ENCODE results near the gene GPR137.

The GPR137 gene

DNA sequence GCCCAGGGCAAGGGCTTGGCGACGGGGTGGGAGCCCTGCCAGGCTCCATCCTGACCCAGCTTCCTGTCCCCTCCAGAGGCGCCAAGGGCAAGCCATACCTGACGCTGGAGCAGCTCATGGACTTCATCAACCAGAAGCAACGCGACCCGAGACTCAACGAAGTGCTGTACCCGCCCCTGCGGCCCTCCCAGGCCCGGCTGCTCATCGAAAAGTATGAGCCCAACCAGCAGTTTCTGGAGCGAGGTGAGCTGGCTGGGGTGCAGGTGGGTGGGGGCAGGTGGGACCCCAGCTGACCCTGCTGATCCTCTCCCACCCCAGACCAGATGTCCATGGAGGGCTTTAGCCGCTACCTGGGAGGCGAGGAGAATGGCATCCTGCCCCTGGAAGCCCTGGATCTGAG lies 29.3 kb upstream of the GPR137 start:
- peaks cover 30% of the 10 kb centered on the region; the same call in 1 of the 2 replicates for H3K36me3 ChIP-seq (ENCODE audit: insufficient read depth, low read length)
- TF ChIP-seq EZH2 (IDR thresholded peaks at IDR 0.05; ENCODE audit: borderline replicate concordance, low read length) = no peak
- TF ChIP-seq, protein P1, sequence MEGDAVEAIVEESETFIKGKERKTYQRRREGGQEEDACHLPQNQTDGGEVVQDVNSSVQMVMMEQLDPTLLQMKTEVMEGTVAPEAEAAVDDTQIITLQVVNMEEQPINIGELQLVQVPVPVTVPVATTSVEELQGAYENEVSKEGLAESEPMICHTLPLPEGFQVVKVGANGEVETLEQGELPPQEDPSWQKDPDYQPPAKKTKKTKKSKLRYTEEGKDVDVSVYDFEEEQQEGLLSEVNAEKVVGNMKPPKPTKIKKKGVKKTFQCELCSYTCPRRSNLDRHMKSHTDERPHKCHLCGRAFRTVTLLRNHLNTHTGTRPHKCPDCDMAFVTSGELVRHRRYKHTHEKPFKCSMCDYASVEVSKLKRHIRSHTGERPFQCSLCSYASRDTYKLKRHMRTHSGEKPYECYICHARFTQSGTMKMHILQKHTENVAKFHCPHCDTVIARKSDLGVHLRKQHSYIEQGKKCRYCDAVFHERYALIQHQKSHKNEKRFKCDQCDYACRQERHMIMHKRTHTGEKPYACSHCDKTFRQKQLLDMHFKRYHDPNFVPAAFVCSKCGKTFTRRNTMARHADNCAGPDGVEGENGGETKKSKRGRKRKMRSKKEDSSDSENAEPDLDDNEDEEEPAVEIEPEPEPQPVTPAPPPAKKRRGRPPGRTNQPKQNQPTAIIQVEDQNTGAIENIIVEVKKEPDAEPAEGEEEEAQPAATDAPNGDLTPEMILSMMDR (IDR thresholded peaks at IDR 0.05; ENCODE audit: low read length) = no peak

DNA sequence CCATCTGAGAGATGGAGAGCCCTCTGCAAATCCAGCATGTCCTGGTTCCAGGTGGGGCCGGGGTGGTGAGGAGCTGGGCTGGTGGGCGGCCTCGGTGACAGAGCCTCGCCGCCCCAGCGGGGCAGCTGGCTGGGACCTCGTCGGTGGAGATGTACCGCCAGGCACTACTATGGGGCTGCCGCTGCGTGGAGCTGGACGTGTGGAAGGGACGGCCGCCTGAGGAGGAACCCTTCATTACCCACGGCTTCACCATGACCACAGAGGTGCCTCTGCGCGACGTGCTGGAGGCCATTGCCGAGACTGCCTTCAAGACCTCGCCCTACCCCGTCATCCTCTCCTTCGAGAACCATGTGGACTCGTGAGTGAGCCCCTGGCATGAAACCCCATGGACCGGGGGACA lies 27.3 kb upstream of the GPR137 start:
- Histone ChIP-seq H3K9ac (ENCODE audit: low read length) (no peak overlapping the region), H3K36me3 (ENCODE audit: insufficient read depth, low read length) (peaks cover 44% of the 10 kb centered on the region), H3K27me3 (ENCODE audit: insufficient read depth, low read length) (no peaks in the 10 kb centered on the region), H3K27ac (ENCODE audit: low read depth, low read length, poor library complexity, severe bottlenecking) (no peak overlapping the region), H3K4me3 (ENCODE audit: low read depth, low read length, poor library complexity, severe bottlenecking) (no peak overlapping the region), H3K9me3 (ENCODE audit: low read length) (no peaks in the 10 kb centered on the region), H4K20me1 (ENCODE audit: insufficient read depth, low read length) (no peaks in the 10 kb centered on the region), H3F3A (ENCODE audit: insufficient read depth, low read length) (no peaks in the 10 kb centered on the region), H3K79me2 (ENCODE audit: insufficient read depth, low read length) (no peaks in the 10 kb centered on the region), H2AFZ (ENCODE audit: low read length) (no peak overlapping the region), H3K4me2 (ENCODE audit: low read length) (no peak overlapping the region), H3K9me2 (ENCODE audit: low read depth, low read length) (no peaks in the 10 kb centered on the region), H3K4me1 (ENCODE audit: insufficient read depth, low read length, severe bottlenecking) (no peaks in the 10 kb centered on the region)
- TF ChIP-seq, protein P1 (IDR thresholded peaks at IDR 0.05; ENCODE audit: low read length) = no peak
- TF ChIP-seq EZH2 (IDR thresholded peaks at IDR 0.05; ENCODE audit: borderline replicate concordance, low read length) = no peak

More for the DNA sequence above, 29.3 kb upstream of the GPR137 start:
- no peaks in the 10 kb centered on the region for H4K20me1 ChIP-seq (ENCODE audit: insufficient read depth, low read length)
- H2AFZ ChIP-seq (ENCODE audit: low read length) = no peak overlapping the region
- no peaks in the 10 kb centered on the region for H3K9me2 ChIP-seq (ENCODE audit: low read depth, low read length)
- no peaks in the 10 kb centered on the region for H3K9me3 ChIP-seq (ENCODE audit: low read length)
- H3K9ac ChIP-seq (ENCODE audit: low read length) = no peak overlapping the region
- no peaks in the 10 kb centered on the region for H3K79me2 ChIP-seq (ENCODE audit: insufficient read depth, low read length)
- H3K27ac ChIP-seq (ENCODE audit: low read depth, low read length, poor library complexity, severe bottlenecking) = no peak overlapping the region
- no peak overlapping the region for H3K4me2 ChIP-seq (ENCODE audit: low read length)
- H3K27me3 ChIP-seq (ENCODE audit: insufficient read depth, low read length) = no peaks in the 10 kb centered on the region
- no peaks in the 10 kb centered on the region for H3F3A ChIP-seq (ENCODE audit: insufficient read depth, low read length)
- H3K4me3 ChIP-seq (ENCODE audit: low read depth, low read length, poor library complexity, severe bottlenecking) = no peak overlapping the region
- peaks cover 14% of the 10 kb centered on the region for H3K4me1 ChIP-seq (ENCODE audit: insufficient read depth, low read length, severe bottlenecking)

DNA sequence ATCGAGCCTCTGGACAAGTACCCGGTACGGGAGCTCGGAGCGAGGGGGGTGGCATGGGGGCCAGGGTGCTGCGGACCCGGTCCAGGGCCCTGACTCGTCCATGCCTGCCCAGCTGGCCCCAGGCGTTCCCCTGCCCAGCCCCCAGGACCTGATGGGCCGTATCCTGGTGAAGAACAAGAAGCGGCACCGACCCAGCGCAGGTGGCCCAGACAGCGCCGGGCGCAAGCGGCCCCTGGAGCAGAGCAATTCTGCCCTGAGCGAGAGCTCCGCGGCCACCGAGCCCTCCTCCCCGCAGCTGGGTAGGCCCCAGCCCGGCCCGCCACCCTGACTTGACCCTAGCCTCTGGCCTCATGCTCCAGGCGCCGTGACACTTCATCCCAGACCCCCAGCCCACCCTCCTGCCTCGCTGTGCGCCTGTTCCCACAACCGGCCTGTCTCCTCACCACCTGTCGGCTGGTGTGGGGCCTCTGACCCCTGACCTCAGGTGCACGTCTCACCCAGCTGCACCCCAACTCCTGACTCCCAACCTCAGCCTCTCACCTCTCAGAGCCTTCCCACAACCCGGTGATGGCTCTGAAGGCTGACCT lies 26.6 kb upstream of the GPR137 start:
- Histone ChIP-seq H3K27me3 (ENCODE audit: insufficient read depth, low read length) (no peaks in the 10 kb centered on the region), H3K9me2 (ENCODE audit: low read depth, low read length) (no peaks in the 10 kb centered on the region), H3K36me3 (ENCODE audit: insufficient read depth, low read length) (peaks cover 44% of the 10 kb centered on the region), H3K9me3 (ENCODE audit: low read length) (no peaks in the 10 kb centered on the region), H3K4me1 (ENCODE audit: insufficient read depth, low read length, severe bottlenecking) (no peaks in the 10 kb centered on the region), H3K79me2 (ENCODE audit: insufficient read depth, low read length) (no peaks in the 10 kb centered on the region), H3K27ac (ENCODE audit: low read depth, low read length, poor library complexity, severe bottlenecking) (no peak overlapping the region), H3K4me2 (ENCODE audit: low read length) (no peak overlapping the region), H4K20me1 (ENCODE audit: insufficient read depth, low read length) (no peaks in the 10 kb centered on the region), H3K4me3 (ENCODE audit: low read depth, low read length, poor library complexity, severe bottlenecking) (no peak overlapping the region), H2AFZ (ENCODE audit: low read length) (no peak overlapping the region), H3F3A (ENCODE audit: insufficient read depth, low read length) (no peaks in the 10 kb centered on the region), H3K9ac (ENCODE audit: low read length) (no peak overlapping the region)
- TF ChIP-seq, protein P1 (IDR thresholded peaks at IDR 0.05; ENCODE audit: low read length) = no peak
- no peak for TF ChIP-seq EZH2 (IDR thresholded peaks at IDR 0.05; ENCODE audit: borderline replicate concordance, low read length)

Measured in OCI-LY1 (cell line).